ENCODE results near the gene CCR4. TPM values are rescaled to one million over a fixed set of nuclear protein-coding genes. Genes with fewer than 3 reads are reported as not detected.

Gene CCR4
- total RNA-seq = 0.29 TPM

GRCh38 chr3:32951410-32951811 lies at the start of gene CCR4:
Gene CCR4, plus strand, starts transcription at chr3:32951644. Its CDS starts 1,779 bp downstream, at chr3:32953423.

Other genes with a start within 250 kb of the CCR4 start
- gene TRIM71, start 133.6 kb upstream of the CCR4 start, total RNA-seq = 6.9 TPM
- 65.0 TPM for gene GLB1, start 145.5 kb downstream of the CCR4 start, total RNA-seq
- gene TMPPE, start 145.5 kb downstream of the CCR4 start, total RNA-seq = 11.6 TPM
- gene CRTAP, start 162.4 kb downstream of the CCR4 start, total RNA-seq = 181 TPM